HG03159 (cell line): Measurements from ENCODE around the gene SRSF6.
"Not testable (repeated sequence)": the region's sequence is repeated elsewhere in the genome, so short reads cannot be mapped to it uniquely, and the experiment has no call there.

Source experiments
- ATAC-seq: cut with Tn5 transposase; IDR thresholded peaks from one replicate; pipeline ENCODE4 v1.9.1; 2021; ENCODE audit warnings: mild to moderate bottlenecking, moderate library complexity; ENCODE audit not compliant: unreplicated experiment

The SRSF6 gene

GRCh38 chr20:43457640-43458421, at the start of gene SRSF6:
SRSF6 (plus strand) TSS chr20:43457896; CDS start chr20:43458034, 138 bp downstream.
- peak; percentile 83 for ATAC-seq

- no peak for ATAC-seq
Measured at GRCh38 chr20:43408848-43409576, 48.7 kb upstream of the SRSF6 start.

GRCh38 chr20:43409577-43409913, 48.2 kb upstream of the SRSF6 start:
- no peak for ATAC-seq

GRCh38 chr20:43415661-43416430, 41.9 kb upstream of the SRSF6 start:
- no peak for ATAC-seq

- ATAC-seq = no peak
Measured at GRCh38 chr20:43416591-43417228, 41.0 kb upstream of the SRSF6 start.

- ATAC-seq = no peak
Measured at GRCh38 chr20:43420192-43420591, 37.5 kb upstream of the SRSF6 start.

- not testable (repeated sequence) for ATAC-seq
Measured at GRCh38 chr20:43420913-43421312, 36.8 kb upstream of the SRSF6 start.

- ATAC-seq = no peak
Measured at GRCh38 chr20:43426172-43426571, 31.5 kb upstream of the SRSF6 start.

GRCh38 chr20:43430265-43431133, 27.2 kb upstream of the SRSF6 start:
- no peak for ATAC-seq

GRCh38 chr20:43431134-43431519, 26.6 kb upstream of the SRSF6 start:
- ATAC-seq = no peak

GRCh38 chr20:43432498-43432897, 25.2 kb upstream of the SRSF6 start:
- no peak for ATAC-seq

- no peak for ATAC-seq
Measured at GRCh38 chr20:43433250-43433854, 24.3 kb upstream of the SRSF6 start.

- ATAC-seq = no peak
Measured at GRCh38 chr20:43434565-43434964, 23.1 kb upstream of the SRSF6 start.

GRCh38 chr20:43438578-43439316, 18.9 kb upstream of the SRSF6 start:
- ATAC-seq = peak; percentile 78

- ATAC-seq = no peak
Measured at GRCh38 chr20:43440531-43440930, 17.2 kb upstream of the SRSF6 start.

GRCh38 chr20:43442282-43442880, 15.3 kb upstream of the SRSF6 start:
- no peak for ATAC-seq

- no peak for ATAC-seq
Measured at GRCh38 chr20:43444107-43444506, 13.6 kb upstream of the SRSF6 start.

GRCh38 chr20:43446361-43446879, 11.3 kb upstream of the SRSF6 start:
- ATAC-seq = no peak

GRCh38 chr20:43448431-43448747, 9.3 kb upstream of the SRSF6 start:
- ATAC-seq = not testable (repeated sequence)
